OCI-LY1 (cell line): ENCODE measurements around the gene HYAL2.
A peak's percentile ranks its signal among the peaks of the same experiment; 100 is the strongest.

Experiments used
- H2AFZ ChIP-seq: fragments of 200-600 bp; sonication (generic), shearing (Covaris generic); 2 replicates; pipeline ENCODE4 v1.6.0; 2014; ENCODE audit warnings: antibody characterized with exemption, mild to moderate bottlenecking, low read length
- H3F3A ChIP-seq: fragments of 200-600 bp; sonication (generic), shearing (Covaris generic); 2 replicates; pipeline ENCODE4 v1.6.0; 2014; ENCODE audit warnings: mild to moderate bottlenecking, antibody characterized with exemption, low read length, moderate library complexity; ENCODE audit not compliant: insufficient read depth
- H3K27ac ChIP-seq: fragments of 200-600 bp; sonication (generic); 2 replicates; pipeline ENCODE4 v1.5.1; 2014; ENCODE audit warnings: low read length, mixed run types, mild to moderate bottlenecking, low read depth; ENCODE audit not compliant: poor library complexity, severe bottlenecking
- H3K27me3 ChIP-seq: fragments of 200-600 bp; sonication (generic); 2 replicates; pipeline ENCODE4 v1.6.0; 2014; ENCODE audit warnings: antibody characterized with exemption, mild to moderate bottlenecking, low read length, moderate library complexity; ENCODE audit not compliant: insufficient read depth
- H3K36me3 ChIP-seq: fragments of 200-600 bp; sonication (generic); 2 replicates; pipeline ENCODE4 v1.6.1; 2014; ENCODE audit warnings: mild to moderate bottlenecking, antibody characterized with exemption, low read length, moderate library complexity, mixed read lengths; ENCODE audit not compliant: insufficient read depth
- H3K4me1 ChIP-seq: fragments of 200-600 bp; sonication (generic); 2 replicates; pipeline ENCODE4 v1.5.1; 2014; ENCODE audit warnings: mild to moderate bottlenecking, low read length, moderate library complexity; ENCODE audit not compliant: insufficient read depth, severe bottlenecking
- H3K4me2 ChIP-seq: fragments of 200-600 bp; sonication (generic), shearing (Covaris generic); 2 replicates; pipeline ENCODE4 v1.6.1; 2014; ENCODE audit warnings: low read length
- H3K4me3 ChIP-seq: fragments of 200-600 bp; sonication (generic); 2 replicates; pipeline ENCODE4 v1.5.1; 2014; ENCODE audit warnings: low read length, low read depth, mild to moderate bottlenecking, mixed read lengths; ENCODE audit not compliant: poor library complexity, severe bottlenecking
- H3K79me2 ChIP-seq: fragments of 200-600 bp; shearing (Covaris generic); 2 replicates; pipeline ENCODE4 v1.6.1; 2016; ENCODE audit warnings: mixed run types, low read length, mixed read lengths; ENCODE audit not compliant: insufficient read depth
- H3K9ac ChIP-seq: fragments of 200-600 bp; sonication (generic), shearing (Covaris generic); 2 replicates; pipeline ENCODE4 v1.6.1; 2014; ENCODE audit warnings: mild to moderate bottlenecking, low read length, mixed read lengths
- H3K9me2 ChIP-seq: fragments of 200-600 bp; sonication (generic), shearing (Covaris generic); 2 replicates; pipeline ENCODE4 v1.6.1; 2014; ENCODE audit warnings: low read depth, mild to moderate bottlenecking, low read length, mixed read lengths
- H3K9me3 ChIP-seq: fragments of 200-600 bp; shearing (Covaris generic); 2 replicates; pipeline ENCODE4 v1.6.1; 2014; ENCODE audit warnings: low read length, mixed read lengths
- H4K20me1 ChIP-seq: fragments of 200-600 bp; sonication (generic), shearing (Covaris generic); 2 replicates; pipeline ENCODE4 v1.6.0; 2016; ENCODE audit warnings: mild to moderate bottlenecking, low read length; ENCODE audit not compliant: insufficient read depth
- CTCF ChIP-seq: fragments of 200-600 bp; sonication (generic), shearing (Covaris generic); IDR thresholded peaks from 2 replicates; pipeline ENCODE4 v1.5.1; 2017; ENCODE audit warnings: mild to moderate bottlenecking, antibody characterized with exemption, low read length, moderate library complexity, mixed read lengths
- EZH2 ChIP-seq: fragments of 200-600 bp; sonication (generic), shearing (Covaris generic); IDR thresholded peaks from 2 replicates; pipeline ENCODE4 v1.8.0; 2017; ENCODE audit warnings: borderline replicate concordance, mixed run types, mild to moderate bottlenecking, antibody characterized with exemption, low read length, moderate library complexity, mixed read lengths

The HYAL2 gene

DNA sequence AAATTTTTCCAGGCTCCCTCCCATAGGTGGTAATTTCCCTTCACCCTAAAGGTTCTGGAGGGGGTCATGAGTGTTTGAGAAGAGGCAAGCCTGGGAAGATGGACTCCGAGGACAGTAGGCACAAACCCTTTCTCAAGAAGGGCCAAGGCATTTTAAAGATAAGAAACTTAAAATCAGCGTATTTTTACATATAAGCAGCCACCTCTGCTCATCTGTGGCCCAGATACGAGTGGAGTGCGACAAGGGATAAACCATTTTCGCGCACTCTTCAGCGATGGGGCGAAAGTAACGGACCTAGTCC, 17.6 kb upstream of the HYAL2 start:
- Histone ChIP-seq H3K4me1 (peaks cover 52% of the 10 kb centered on the region), H4K20me1 (no peaks in the 10 kb centered on the region), H3K4me3 (peak overlapping the region; percentile 58), H3K27me3 (no peaks in the 10 kb centered on the region), H3K9me2 (no peaks in the 10 kb centered on the region), H2AFZ (no peak overlapping the region), H3F3A (0 out of 2 replicates have a peak, but pooled peaks cover 5% of the 10 kb centered on the region), H3K9ac (peak overlapping the region; percentile 53; the same call in 1 of the 2 replicates), H3K36me3 (peaks cover 4% of the 10 kb centered on the region; the same call in 1 of the 2 replicates), H3K4me2 (peak overlapping the region; percentile 76), H3K79me2 (peaks cover 18% of the 10 kb centered on the region), H3K9me3 (no peaks in the 10 kb centered on the region), H3K27ac (no peak overlapping the region)
- TF ChIP-seq CTCF, result no peak
- TF ChIP-seq EZH2, result no peak

DNA sequence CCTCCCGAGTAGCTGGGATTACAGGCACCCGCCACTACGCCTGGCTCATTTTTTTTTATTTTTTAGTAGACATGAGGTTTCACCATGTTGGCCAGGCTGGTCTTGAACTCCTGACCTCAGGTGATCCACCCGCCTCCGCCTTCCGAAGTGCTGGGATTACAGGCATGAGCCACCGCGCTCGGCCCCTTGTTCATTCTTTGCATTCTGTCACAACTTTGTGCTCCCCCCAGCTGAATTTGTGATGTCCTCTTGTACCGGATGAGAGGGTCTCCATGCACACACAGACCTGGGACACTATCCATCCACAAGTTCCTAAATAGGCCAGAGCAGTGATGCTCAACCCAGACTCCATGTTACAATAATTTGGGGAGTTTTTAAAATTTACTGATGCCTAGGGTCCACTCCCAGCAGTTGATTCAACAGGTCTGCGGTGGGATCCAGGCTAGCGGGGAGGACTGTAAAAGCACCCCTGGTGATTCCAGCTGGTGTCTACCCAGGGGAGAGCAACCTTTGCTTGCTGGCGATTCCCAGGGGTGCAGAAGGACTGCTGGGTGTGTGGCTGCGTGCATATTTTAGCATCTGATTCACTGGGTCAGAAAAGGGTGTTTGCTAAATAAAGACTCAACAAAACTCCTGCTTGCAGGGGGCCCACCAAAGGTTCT, 17.1 kb upstream of the HYAL2 start:
- no peaks in the 10 kb centered on the region for H3K27me3 ChIP-seq

DNA sequence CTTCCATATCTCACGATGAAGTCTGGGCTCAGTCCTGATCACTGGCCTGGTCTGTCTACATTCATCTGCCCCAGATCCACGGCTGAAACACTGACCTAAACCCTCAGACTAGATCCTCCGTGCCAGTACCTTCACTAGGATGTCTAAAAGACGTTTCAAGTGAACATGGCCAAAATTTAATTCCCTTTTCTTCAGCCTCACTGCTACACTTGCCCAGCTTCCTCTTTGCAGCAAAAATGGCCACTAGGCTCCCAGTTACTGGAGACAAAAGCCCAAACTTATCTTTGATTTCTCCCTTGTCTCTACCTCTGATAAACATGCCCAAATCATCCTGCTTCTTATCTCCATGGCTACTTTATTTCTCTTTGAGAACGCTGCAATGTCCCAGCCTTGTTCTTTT, 16.4 kb upstream of the HYAL2 start:
- H2AFZ ChIP-seq, result no peak overlapping the region
- peak overlapping the region; percentile 89 for H3K27ac ChIP-seq
- peaks cover 28% of the 10 kb centered on the region for H3K79me2 ChIP-seq
- H3K9me2 ChIP-seq, result no peaks in the 10 kb centered on the region
- H4K20me1 ChIP-seq, result no peaks in the 10 kb centered on the region
- no peaks in the 10 kb centered on the region for H3K27me3 ChIP-seq
- H3K4me1 ChIP-seq, result peaks cover 64% of the 10 kb centered on the region
- peak overlapping the region; percentile 97 for H3K4me2 ChIP-seq
- 0 out of 2 replicates have a peak, but pooled peaks cover 5% of the 10 kb centered on the region for H3F3A ChIP-seq
- H3K4me3 ChIP-seq, result peak overlapping the region; percentile 88
- peak overlapping the region; percentile 96; the same call in 1 of the 2 replicates for H3K9ac ChIP-seq
- H3K36me3 ChIP-seq, result peaks cover 12% of the 10 kb centered on the region; the same call in 1 of the 2 replicates
- no peaks in the 10 kb centered on the region for H3K9me3 ChIP-seq
- TF ChIP-seq CTCF (no peak), EZH2 (no peak)

More for the DNA sequence above, 17.1 kb upstream of the HYAL2 start:
- peak overlapping the region; percentile 58 for H3K4me3 ChIP-seq
- TF ChIP-seq EZH2, result no peak
- no peak for TF ChIP-seq CTCF
- no peaks in the 10 kb centered on the region for H4K20me1 ChIP-seq
- H3K36me3 ChIP-seq, result peaks cover 6% of the 10 kb centered on the region; the same call in 1 of the 2 replicates
- H3K9me2 ChIP-seq, result no peaks in the 10 kb centered on the region
- no peak overlapping the region for H3K27ac ChIP-seq
- H3F3A ChIP-seq, result 0 out of 2 replicates have a peak, but pooled peaks cover 5% of the 10 kb centered on the region
- H3K9me3 ChIP-seq, result no peaks in the 10 kb centered on the region
- H3K9ac ChIP-seq, result peak overlapping the region; percentile 53; the same call in 1 of the 2 replicates
- H3K79me2 ChIP-seq, result peaks cover 22% of the 10 kb centered on the region
- peaks cover 57% of the 10 kb centered on the region for H3K4me1 ChIP-seq
- H3K4me2 ChIP-seq, result peak overlapping the region; percentile 76
- H2AFZ ChIP-seq, result no peak overlapping the region
